ENCODE results near the gene ST3GAL4. TPM values are rescaled to one million over a fixed set of nuclear protein-coding genes. Genes with fewer than 3 reads are reported as not detected.

ST3GAL4 gene
- total RNA-seq, 1 donor from 2014 or later, result 41.5 TPM

- Histone ChIP-seq H3K27me3 (no peaks in the 10 kb centered on the region), H3K4me3 (no peak overlapping the region), H3K27ac (no peak overlapping the region), H3K9me3 (no peaks in the 10 kb centered on the region), H3K36me3 (no peaks in the 10 kb centered on the region), H3K4me1 (peaks cover 11% of the 10 kb centered on the region)
- intact Hi-C loops (cut with DNase I), result no loop called here
- DNase-seq (ENCODE audit: extremely low spot score in 2 of 2), result no peak
- TF ChIP-seq CTCF (IDR thresholded peaks at IDR 0.05), result no peak
- no peak for TF ChIP-seq POLR2AphosphoS5 (IDR thresholded peaks at IDR 0.05; ENCODE audit: insufficient read depth in 1 of 2, low read depth in 1 of 2)
- no peak for TF ChIP-seq POLR2A (IDR thresholded peaks at IDR 0.05)
Observed at GRCh38 chr11:126461096-126461440, 105.6 kb downstream of the ST3GAL4 start.

GRCh38 chr11:126461996-126462395 lies 106.5 kb downstream of the ST3GAL4 start:
- no peak overlapping the region for H3K27ac ChIP-seq
- no peaks in the 10 kb centered on the region for H3K27me3 ChIP-seq
- TF ChIP-seq POLR2AphosphoS5 (IDR thresholded peaks at IDR 0.05; ENCODE audit: insufficient read depth in 1 of 2, low read depth in 1 of 2) (no peak), POLR2A (IDR thresholded peaks at IDR 0.05) (no peak), CTCF (IDR thresholded peaks at IDR 0.05) (no peak)
- no peaks in the 10 kb centered on the region for H3K36me3 ChIP-seq
- peaks cover 12% of the 10 kb centered on the region for H3K4me1 ChIP-seq
- no peak overlapping the region for H3K4me3 ChIP-seq
- no peak for DNase-seq (ENCODE audit: extremely low spot score in 2 of 2)
- intact Hi-C loops (cut with DNase I), result no loop called here
- H3K9me3 ChIP-seq, result no peaks in the 10 kb centered on the region

GRCh38 chr11:126462422-126462821 lies 106.9 kb downstream of the ST3GAL4 start:
- no peak overlapping the region for H3K27ac ChIP-seq
- H3K27me3 ChIP-seq, result no peaks in the 10 kb centered on the region
- DNase-seq (ENCODE audit: extremely low spot score in 2 of 2), result no peak
- intact Hi-C loops (cut with DNase I), result no loop called here
- H3K4me1 ChIP-seq, result peaks cover 12% of the 10 kb centered on the region
- H3K4me3 ChIP-seq, result no peak overlapping the region
- no peaks in the 10 kb centered on the region for H3K9me3 ChIP-seq
- no peaks in the 10 kb centered on the region for H3K36me3 ChIP-seq
- no peak for TF ChIP-seq POLR2A (IDR thresholded peaks at IDR 0.05)
- no peak for TF ChIP-seq POLR2AphosphoS5 (IDR thresholded peaks at IDR 0.05; ENCODE audit: insufficient read depth in 1 of 2, low read depth in 1 of 2)
- no peak for TF ChIP-seq CTCF (IDR thresholded peaks at IDR 0.05)

Small RNA genes within 50 kb of the gene (small RNA-seq; reads per million reads assigned to genes)
- gene AP001318.3, result not detected

Other genes starting within 250 kb of the ST3GAL4 start
- 21.6 TPM for gene RPUSD4, start 144.0 kb upstream of the ST3GAL4 start, total RNA-seq
- 14.7 TPM for gene FAM118B, start 143.9 kb upstream of the ST3GAL4 start, total RNA-seq
- gene SRPRA, start 86.8 kb upstream of the ST3GAL4 start, total RNA-seq, result 64.6 TPM
- gene FOXRED1, start 86.5 kb upstream of the ST3GAL4 start, total RNA-seq, result 16.7 TPM
- 16.9 TPM for gene TIRAP, start 72.6 kb upstream of the ST3GAL4 start, total RNA-seq
- gene DCPS, start 51.6 kb upstream of the ST3GAL4 start, total RNA-seq, result 15.5 TPM